Cardiac septum (tissue), 1 donor: ENCODE measurements around the gene PARP4. TPM values are rescaled to one million over a fixed set of nuclear protein-coding genes. Genes with fewer than 3 reads are reported as not detected.
"Not testable (repeated sequence)": the region's sequence is repeated elsewhere in the genome, so short reads cannot be mapped to it uniquely, and the experiment has no call there.

Experiments
- DNase-seq: peaks from one replicate; pipeline ENCODE4 v3.0.0-alpha.2; 2020; ENCODE audit warnings: low spot score
- intact Hi-C: fragments of 100-400 bp; cut with DNase I; formaldehyde crosslinking; loops from one replicate; pipeline ENCODE4 v1.14.0; 2022
- total RNA-seq: library from RNA; stranded (reverse); fragmentation: NEBNext Ultra II Directional; extraction: Animal tissue kit (Norgen Biotek cat#: 25700); gene quantifications from one replicate; pipeline ENCODE4 v1.2.1, GENCODE V29; 2021
- donor health status: DM: no; HTN: no; CAD: no.

The PARP4 gene
- total RNA-seq, 1 donor from 2014 or later: 16.7 TPM

DNA sequence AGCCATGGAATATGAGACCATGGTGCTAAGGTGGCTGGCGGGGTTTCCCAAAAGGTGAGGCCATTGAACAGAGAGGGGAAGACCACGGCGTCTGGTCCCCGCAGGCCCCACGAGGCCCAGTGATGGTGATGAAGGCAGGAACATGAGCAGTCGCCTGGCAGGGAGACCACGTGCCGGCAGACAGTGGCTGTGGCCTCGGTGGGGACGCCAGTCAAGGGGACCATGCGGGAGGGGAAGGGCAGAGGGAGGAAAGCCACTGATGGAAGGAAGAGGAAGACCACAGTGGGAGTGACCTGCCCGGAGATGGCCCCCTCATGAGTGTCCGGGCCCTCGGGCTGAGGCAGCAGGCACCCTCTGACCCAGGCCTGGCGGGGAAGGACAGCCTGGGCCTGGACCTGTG, 127.6 kb downstream of the PARP4 start:
- DNase-seq, intact Hi-C loops: not testable (repeated sequence)

DNA sequence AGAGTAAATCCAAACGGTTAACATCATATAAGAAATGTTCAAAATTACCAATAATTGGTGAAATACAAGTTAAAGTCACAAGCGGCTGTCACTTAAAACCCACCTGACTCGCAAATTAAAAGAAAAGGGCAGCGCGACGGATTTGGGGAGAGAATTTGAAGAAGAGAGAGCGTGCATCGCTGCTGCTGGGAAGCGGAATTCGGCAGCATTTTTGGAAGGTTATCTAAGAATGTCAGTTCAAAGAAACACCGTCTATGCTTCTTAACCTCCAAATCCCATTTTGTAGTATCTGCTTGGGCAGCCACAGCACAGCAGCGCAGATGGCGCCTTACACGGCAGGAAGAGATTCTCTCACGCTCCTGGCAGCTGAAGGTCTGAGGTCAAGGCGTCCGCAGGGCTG, 128.5 kb downstream of the PARP4 start:
- intact Hi-C loops, DNase-seq: not testable (repeated sequence)

DNA sequence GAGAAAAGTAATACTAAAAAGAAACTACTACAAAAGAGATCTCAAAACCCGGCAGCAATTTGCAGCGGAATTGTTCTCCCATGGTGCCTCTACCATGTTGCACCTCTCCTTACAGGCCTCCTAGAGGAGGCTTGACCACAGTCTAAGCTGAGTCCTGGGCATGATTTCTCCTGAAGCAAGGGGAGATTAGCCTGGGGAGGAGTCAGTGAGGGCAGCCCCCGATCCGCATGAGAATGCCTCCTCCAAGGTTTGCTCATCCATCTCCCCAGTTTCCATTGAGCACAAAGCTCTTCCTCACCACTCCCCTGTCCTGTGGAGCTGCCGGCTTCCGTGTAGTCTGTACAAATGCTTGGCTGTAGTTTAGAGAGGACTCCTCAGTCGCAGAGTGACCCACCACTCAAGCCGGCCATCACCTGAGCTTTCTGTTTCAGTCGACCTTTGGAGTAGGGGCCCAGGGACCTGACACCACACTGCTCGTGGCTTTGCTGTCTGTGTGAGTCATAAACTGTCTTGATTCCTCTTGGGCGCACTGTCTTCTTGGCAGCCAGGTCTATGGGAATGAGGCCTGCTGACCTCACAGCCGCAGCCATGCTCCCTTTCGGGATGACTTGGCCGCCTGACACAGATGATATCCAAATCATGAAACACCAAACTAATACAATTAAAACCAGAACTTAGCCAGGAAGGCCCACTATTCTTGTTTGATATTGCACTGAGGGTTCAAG, 130.9 kb downstream of the PARP4 start:
- intact Hi-C loops: no loop called here
- no peak for DNase-seq

DNA sequence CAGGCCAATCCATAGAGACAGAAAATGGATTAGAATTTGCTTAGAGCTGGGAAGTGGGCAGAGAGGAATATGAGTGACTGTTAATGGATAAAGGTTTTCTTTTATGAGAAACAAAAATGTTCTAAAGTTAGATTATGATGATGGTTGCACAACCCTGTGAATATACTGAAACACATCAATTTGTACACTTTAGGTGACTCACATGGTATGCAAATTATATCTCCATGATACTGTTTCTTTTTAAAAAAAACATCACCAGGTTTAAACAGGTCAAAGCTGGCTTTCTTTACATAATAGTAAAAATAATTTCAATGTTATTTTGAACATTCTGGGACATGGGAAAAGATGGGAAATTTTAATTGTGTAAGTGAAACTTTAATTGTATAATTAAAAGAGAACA, 131.7 kb downstream of the PARP4 start:
- intact Hi-C loops, DNase-seq: not testable (repeated sequence)

DNA sequence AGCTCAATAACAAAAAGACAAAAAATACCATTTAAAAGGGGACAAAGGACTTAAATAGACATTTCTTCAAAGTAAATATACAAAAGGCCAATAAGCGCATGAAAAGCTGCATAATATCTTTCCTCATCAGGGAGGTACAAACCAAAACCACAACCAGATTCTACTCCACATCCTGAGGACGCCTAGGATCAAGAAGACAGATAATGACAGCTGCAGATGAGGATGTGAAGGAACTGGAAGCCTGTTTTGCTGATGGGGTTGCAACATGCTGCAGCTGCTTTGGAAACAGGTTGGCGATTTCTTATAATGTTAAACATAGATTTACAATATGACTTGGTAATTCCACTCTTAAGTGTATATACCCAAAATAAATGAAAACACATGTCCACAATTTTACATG, 132.4 kb downstream of the PARP4 start:
- DNase-seq, intact Hi-C loops: not testable (repeated sequence)

DNA sequence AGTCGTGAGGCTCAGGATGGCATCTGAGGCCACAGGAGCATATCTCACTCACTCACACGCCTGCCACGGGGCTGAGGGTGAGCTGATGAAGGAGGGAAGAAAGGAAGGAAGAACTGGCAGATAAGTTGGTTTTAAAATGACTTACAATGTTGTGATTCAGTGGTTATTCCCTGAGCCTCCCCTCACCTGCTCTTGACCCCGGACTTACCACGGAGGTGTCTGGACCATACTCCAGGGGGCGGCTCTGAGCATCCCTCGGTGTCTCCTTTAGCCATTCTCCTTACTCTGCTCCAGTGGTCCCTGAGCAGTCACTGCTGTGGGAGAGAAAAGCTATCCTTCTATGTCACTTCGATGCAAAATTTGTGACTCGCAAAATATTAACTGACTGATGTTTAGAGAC, 141.3 kb downstream of the PARP4 start:
- intact Hi-C loops: not testable (repeated sequence)

More for the DNA sequence above, 141.3 kb downstream of the PARP4 start:
- DNase-seq: not testable (repeated sequence)

Other genes starting within 250 kb of the PARP4 start
- gene C1QTNF9, start 203.2 kb downstream of the PARP4 start, total RNA-seq: 0.83 TPM
- not detected for gene ATP12A, start 167.6 kb upstream of the PARP4 start, total RNA-seq